VCaP (cell line): ENCODE measurements around the gene DOCK3.
"Not testable (repeated sequence)": the region's sequence is repeated elsewhere in the genome, so short reads cannot be mapped to it uniquely, and the experiment has no call there.

Source experiments
- H3K27ac ChIP-seq: fragments of 450-650 bp; 2 replicates; pipeline ENCODE4 v1.5.1; 2017
- CTCF ChIP-seq: fragments of 450-650 bp; conservative IDR thresholded peaks from 2 replicates; pipeline ENCODE4 v1.5.1; 2017; ENCODE audit warnings: mild to moderate bottlenecking, moderate library complexity

The DOCK3 gene

GRCh38 chr3:51221959-51222358 lies 547.2 kb downstream of the DOCK3 start:
- no peak overlapping the region for H3K27ac ChIP-seq
- TF ChIP-seq CTCF, result no peak

- no peak overlapping the region for H3K27ac ChIP-seq
- no peak for TF ChIP-seq CTCF
These were observed 549.6 kb downstream of the DOCK3 start for GRCh38 chr3:51224283-51224682.

- TF ChIP-seq CTCF, result no peak
- H3K27ac ChIP-seq, result no peak overlapping the region
These were observed 550.1 kb downstream of the DOCK3 start for GRCh38 chr3:51224843-51225242.

GRCh38 chr3:51242939-51243338 lies 568.2 kb downstream of the DOCK3 start:
- H3K27ac ChIP-seq, result no peak overlapping the region
- TF ChIP-seq CTCF, result no peak

GRCh38 chr3:51243924-51244323 lies 569.2 kb downstream of the DOCK3 start:
- H3K27ac ChIP-seq, result no peak overlapping the region
- TF ChIP-seq CTCF, result no peak

- no peak overlapping the region for H3K27ac ChIP-seq
- TF ChIP-seq CTCF, result no peak
These were observed 571.1 kb downstream of the DOCK3 start for GRCh38 chr3:51245867-51246266.

GRCh38 chr3:51257870-51258269 lies 583.1 kb downstream of the DOCK3 start:
- TF ChIP-seq CTCF, result no peak
- no peak overlapping the region for H3K27ac ChIP-seq

GRCh38 chr3:51264166-51264565 lies 589.4 kb downstream of the DOCK3 start:
- not testable (repeated sequence) for H3K27ac ChIP-seq
